OCI-LY3 (cell line): ENCODE results near the gene ATXN7L3.
"Not testable (repeated sequence)": the region's sequence is repeated elsewhere in the genome, so short reads cannot be mapped to it uniquely, and the experiment has no call there.

Source experiments
- H2AFZ ChIP-seq: fragments of 200-600, 300-600 bp; shearing (Covaris generic); 2 replicates; pipeline ENCODE4 v1.6.0; 2014; ENCODE audit warnings: antibody characterized with exemption, low read depth, low read length
- H3K27ac ChIP-seq: fragments of 200-600, 300-600 bp; sonication (generic); 2 replicates; pipeline ENCODE4 v1.5.1; 2014; ENCODE audit warnings: mild to moderate bottlenecking, low read length, moderate library complexity, mixed read lengths
- H3K27me3 ChIP-seq: fragments of 200-600, 300-600 bp; sonication (generic); 2 replicates; pipeline ENCODE4 v1.6.1; 2014; ENCODE audit warnings: low read depth, low read length, mixed read lengths
- H3K36me3 ChIP-seq: fragments of 200-600, 300-600 bp; sonication (generic); replicated peaks from 2 replicates; pipeline ENCODE3; 2014; ENCODE audit warnings: low read depth, low read length, mixed read lengths
- H3K4me1 ChIP-seq: fragments of 300-600, 200-600 bp; sonication (generic); 2 replicates; pipeline ENCODE4 v1.6.1; 2014; ENCODE audit warnings: low read length, mixed read lengths
- H3K4me2 ChIP-seq: fragments of 200-600, 300-600 bp; sonication (generic); 2 replicates; pipeline ENCODE4 v1.6.1; 2014; ENCODE audit warnings: low read length, mixed read lengths
- H3K4me3 ChIP-seq: fragments of 300-600, 200-600 bp; sonication (generic); 2 replicates; pipeline ENCODE4 v1.5.1; 2014; ENCODE audit warnings: antibody characterized with exemption, mild to moderate bottlenecking, low read length, moderate library complexity
- H3K79me2 ChIP-seq: fragments of 300-600, 200-600 bp; shearing (Covaris generic); 2 replicates; pipeline ENCODE4 v1.6.1; 2014; ENCODE audit warnings: mild to moderate bottlenecking, low read length, mixed read lengths
- H3K9ac ChIP-seq: fragments of 300-600, 200-600 bp; shearing (Covaris generic); 2 replicates; pipeline ENCODE4 v1.6.0; 2014; ENCODE audit warnings: mild to moderate bottlenecking, low read length, moderate library complexity
- H3K9me3 ChIP-seq: fragments of 200-600, 300-600 bp; shearing (Covaris generic); 2 replicates; pipeline ENCODE4 v1.6.1; 2014; ENCODE audit warnings: low read length, mixed read lengths; ENCODE audit not compliant: insufficient read depth
- H4K20me1 ChIP-seq: fragments of 200-600, 300-600 bp; sonication (generic); 2 replicates; pipeline ENCODE4 v1.6.1; 2016; ENCODE audit warnings: low read length, mixed read lengths; ENCODE audit not compliant: insufficient read depth
- CTCF ChIP-seq: fragments of 200-600, 300-600 bp; sonication (generic); IDR thresholded peaks from 2 replicates; pipeline ENCODE4 v1.5.1; 2014; ENCODE audit warnings: antibody characterized with exemption, low read length, low read depth
- EZH2phosphoT487 ChIP-seq: fragments of 200-600 bp; shearing (Covaris generic); IDR thresholded peaks from 2 replicates; pipeline ENCODE4 v1.6.1; 2018; ENCODE audit warnings: antibody characterized with exemption, mixed run types, low read depth

ATXN7L3 gene

GRCh38 chr17:44144966-44145739, 54.5 kb downstream of the ATXN7L3 start:
- Histone ChIP-seq H3K9me3 (no peaks in the 10 kb centered on the region), H3K27ac (no peak overlapping the region)

GRCh38 chr17:44143921-44144320, 55.8 kb downstream of the ATXN7L3 start:
- H3K4me2 ChIP-seq = not testable (repeated sequence)

More at GRCh38 chr17:44144966-44145739, 54.5 kb downstream of the ATXN7L3 start:
- peaks cover 32% of the 10 kb centered on the region for H3K36me3 ChIP-seq
- H3K4me1 ChIP-seq = peaks cover 13% of the 10 kb centered on the region; the same call in 1 of the 2 replicates
- H2AFZ ChIP-seq = no peak overlapping the region
- no peak overlapping the region for H3K4me2 ChIP-seq
- no peaks in the 10 kb centered on the region for H3K27me3 ChIP-seq
- peaks cover 27% of the 10 kb centered on the region for H3K79me2 ChIP-seq
- H4K20me1 ChIP-seq = no peaks in the 10 kb centered on the region
- TF ChIP-seq CTCF (no peak), EZH2phosphoT487 (no peak)
- no peak overlapping the region for H3K4me3 ChIP-seq
- H3K9ac ChIP-seq = no peak overlapping the region

More at GRCh38 chr17:44143921-44144320, 55.8 kb downstream of the ATXN7L3 start:
- H3K4me1 ChIP-seq = peaks cover 13% of the 10 kb centered on the region; the same call in 1 of the 2 replicates
- not testable (repeated sequence) for H3K27ac ChIP-seq, H2AFZ ChIP-seq, H4K20me1 ChIP-seq, H3K9me3 ChIP-seq, H3K4me3 ChIP-seq, H3K9ac ChIP-seq, H3K27me3 ChIP-seq
- H3K36me3 ChIP-seq = peaks cover 27% of the 10 kb centered on the region
- peaks cover 20% of the 10 kb centered on the region for H3K79me2 ChIP-seq
